Superior temporal gyrus (tissue), 1 donor: Measurements from ENCODE around the gene LRIT1.

Experiments
- DNase-seq: peaks from one replicate; pipeline ENCODE4 v3.0.0-alpha.2; 2016; ENCODE audit errors: extremely low spot score

Gene LRIT1

DNA sequence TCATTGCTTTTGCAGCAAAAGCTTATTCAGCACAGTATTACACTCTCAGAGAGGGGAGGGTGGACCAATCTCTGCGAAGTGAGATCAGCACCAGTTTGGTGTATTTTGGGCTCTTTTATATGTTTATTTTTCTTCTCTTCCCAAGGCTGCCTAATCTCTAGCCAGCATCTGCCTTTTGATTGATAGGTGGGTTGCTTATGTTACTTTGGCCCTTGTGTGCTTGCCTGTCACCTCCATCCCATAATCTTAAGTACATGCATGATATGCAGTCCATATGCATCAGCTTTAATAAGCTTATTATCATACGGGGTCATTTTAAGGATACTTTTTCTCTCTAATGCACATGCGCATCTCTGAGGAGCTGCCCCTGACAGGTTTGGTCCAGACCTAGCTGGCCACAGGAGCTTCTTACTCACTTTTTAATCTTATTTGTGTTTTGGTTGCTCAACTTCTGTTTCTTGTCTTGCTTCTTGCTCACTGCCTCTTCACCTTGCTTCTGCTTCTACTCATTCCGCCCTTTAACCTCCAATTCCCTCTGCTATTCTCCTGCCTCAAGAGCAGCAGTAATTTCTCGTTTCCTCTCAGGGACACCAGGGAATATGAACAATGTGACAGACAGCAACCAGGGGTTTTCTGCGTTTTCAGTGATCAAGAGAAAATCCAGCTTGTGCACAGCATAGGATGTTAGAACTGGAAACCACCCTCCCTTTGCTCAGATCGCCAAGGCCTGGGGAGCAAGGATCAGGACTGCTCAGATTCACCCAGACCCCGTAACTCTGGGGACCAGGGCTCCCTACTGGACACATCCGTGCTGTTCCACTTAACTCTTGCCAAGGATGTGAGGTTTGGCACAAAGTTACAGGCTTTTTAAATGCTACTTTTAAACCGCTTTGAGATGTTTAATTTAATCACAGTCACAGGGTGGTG lies 13.5 kb upstream of the LRIT1 start:
- no peak for DNase-seq

DNA sequence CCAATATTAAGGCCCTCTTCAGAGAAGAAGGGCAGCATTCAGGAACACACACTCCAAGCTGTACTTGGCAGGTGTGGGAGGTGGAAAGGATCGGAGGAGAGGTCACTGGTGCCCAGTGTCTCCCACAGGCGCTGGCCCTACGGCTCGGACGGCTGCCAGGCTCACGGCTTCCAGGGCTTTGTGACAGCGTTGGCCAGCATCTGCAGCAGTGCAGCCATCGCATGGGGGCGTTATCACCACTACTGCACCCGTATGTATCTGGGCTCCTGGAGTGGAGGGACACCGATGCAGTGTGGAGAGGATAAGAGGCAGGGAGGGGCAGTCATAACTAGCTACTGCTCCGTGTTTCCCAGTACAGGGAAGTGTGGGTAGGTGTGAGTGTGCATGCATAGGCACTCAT lies 7.4 kb upstream of the LRIT1 start:
- DNase-seq: no peak

DNA sequence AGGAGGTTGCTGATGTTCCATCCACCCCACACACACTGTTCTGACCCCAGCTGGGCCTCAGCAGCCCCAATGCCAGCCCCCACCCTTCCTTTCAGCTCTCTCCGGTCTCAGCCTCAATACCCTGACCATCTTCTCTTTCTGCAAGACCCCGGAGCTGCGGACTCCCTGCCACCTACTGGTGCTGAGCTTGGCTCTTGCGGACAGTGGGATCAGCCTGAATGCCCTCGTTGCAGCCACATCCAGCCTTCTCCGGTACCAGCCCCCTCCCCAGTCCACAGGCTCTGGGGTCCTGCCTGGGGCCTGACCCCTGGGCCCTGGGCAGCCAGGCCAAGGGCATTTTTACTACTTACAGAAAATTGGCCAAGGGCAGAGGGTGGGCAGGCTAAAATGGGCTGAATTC lies 6.2 kb upstream of the LRIT1 start:
- DNase-seq: no peak

DNA sequence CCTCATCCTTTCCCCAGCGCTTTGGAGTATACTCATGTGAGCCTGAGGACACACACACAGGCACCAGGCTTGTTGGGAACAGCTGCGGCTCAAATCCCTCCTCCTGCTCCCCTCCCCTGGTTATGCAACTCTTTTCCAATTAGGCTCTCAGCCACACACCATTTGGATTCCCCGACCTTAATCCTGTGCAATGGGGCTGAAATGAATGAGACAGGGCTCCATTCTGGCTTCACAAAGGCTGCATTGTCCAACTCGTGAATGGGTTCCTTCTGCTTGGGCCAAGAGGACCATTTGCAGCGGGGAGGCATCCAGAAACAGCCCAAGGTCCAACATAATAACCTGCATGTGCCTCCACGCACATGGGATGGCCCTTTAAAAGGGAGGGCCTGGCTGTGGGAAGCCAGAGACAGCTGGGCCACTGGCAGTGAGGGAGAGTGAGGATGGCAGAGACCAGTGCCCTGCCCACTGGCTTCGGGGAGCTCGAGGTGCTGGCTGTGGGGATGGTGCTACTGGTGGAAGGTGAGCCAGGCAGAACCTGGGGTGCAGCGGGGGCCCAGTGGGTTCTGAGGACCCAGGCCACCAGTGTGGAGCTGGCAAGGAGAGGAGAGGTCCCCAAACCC lies 3.4 kb upstream of the LRIT1 start, which contains the start of gene RGR:
Gene RGR (plus strand): TSS at position 403 of the 620 bp plus-strand sequence. CDS start 38 bp downstream, at position 441.
- DNase-seq: peak; percentile 98

DNA sequence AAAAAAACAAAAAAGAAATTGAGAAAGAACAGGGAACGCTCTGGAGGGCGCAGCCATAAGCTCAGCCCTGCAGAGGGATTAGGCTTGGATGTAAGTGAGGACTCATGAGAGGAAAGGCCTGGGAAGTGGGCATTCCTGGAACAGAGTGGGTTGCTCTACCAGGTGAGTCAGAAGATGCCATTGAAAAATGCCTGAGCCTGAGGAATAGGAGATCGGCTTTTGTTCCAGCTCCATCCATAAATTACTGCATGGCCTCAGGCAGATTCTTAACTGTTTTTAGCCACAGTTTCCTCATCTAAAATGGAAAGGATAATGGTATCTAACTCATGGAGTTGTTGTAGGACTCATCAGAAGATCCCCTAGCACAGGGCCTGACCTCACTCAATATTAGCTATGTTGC lies 2.4 kb upstream of the LRIT1 start:
- no peak for DNase-seq

DNA sequence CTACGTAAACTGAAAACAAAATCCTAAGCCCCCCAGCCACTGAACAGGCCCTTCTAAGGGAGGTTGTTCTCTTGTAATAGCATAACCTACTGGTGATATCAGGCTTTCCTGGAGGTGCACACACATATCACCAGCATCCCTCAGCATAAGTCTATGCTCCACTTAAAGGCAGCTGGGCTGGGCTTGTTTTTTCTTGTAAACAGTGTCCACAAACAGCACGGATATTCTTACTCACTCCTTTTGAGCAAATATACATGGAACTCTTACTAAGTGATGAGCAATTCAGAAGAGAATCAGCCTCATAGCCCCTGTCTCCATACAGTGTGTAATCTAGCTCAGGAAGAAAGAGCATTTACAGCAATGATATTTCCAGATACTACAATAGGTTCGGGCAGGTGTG lies 2.4 kb downstream of the LRIT1 start:
- no peak for DNase-seq

DNA sequence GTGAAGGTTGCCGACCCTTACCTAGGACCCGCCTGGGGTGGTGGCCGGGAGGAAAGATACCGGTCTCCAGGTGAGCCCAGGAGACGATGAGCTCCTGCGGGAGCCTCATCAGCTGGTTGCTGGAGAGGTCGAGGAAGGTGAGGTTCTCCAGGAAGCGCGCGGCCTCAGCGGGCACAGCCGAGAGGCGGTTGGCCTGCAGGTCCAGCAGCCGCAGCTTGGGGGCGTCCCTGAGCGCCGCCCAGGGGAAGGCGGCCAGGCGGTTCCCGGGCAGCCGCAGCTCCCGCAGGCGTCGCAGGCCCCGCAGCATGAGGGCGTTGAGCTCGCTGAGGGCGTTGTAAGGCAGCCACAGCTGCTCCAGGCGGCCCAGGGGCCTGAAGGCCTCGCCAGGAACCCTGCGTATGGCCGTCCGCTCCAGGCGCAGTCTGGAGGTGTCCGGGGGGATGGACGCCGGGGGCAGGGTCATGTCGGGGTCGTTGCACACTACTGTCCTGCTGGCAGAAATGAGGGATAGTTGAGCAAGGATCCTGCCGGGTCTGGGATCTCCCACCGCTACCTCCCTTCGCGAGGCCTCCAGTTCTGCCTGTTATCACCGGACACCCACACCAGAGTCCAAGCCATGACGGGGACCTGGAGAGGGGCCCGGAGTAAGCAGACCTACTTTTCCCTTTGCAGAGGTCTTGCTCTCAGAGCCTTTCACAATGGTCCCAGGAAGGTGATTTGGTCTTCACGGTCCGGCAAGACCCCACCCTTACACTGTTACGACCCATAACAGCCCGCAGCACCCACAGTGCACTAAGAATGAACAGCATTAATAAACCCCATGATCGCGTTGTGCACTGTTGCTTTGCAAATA lies 3.9 kb downstream of the LRIT1 start:
- no peak for DNase-seq

DNA sequence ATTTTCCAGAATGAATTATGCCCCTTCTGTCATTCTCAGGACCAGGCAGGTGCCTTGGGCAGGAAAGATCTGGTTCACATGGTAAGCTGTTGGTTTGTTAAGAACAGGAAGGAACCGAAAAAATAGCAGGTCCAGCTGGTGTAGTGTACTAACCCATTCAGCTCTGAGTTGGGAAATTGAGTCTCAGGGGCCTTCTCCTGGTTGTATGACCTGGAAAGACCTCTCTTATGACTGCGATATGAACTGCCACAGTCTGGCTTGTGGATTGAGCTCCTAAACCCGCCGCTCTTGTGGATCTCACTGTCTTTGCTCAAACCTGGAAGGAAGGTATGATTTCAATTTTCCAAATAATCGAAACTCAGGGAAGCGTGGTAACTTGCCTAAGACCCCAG lies 4.5 kb downstream of the LRIT1 start:
- no peak for DNase-seq

DNA sequence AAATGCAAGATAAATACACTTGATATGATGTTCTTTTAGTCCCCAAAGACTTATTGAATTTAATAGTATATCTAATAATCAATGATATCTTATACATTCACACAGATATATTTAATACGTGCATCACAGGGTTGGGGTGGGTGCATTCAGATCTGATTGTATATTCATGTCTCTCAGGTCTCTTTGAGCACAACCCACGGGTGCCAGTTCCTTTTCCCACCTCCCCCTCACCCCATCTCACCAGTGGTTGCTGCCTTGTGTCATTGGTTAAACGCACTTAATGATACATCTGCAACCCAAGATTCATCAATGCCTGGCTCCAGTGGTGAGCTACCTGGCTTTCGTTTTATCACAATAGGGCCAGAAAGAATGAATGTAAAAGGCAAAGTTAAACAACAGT lies 6.2 kb downstream of the LRIT1 start:
- no peak for DNase-seq

DNA sequence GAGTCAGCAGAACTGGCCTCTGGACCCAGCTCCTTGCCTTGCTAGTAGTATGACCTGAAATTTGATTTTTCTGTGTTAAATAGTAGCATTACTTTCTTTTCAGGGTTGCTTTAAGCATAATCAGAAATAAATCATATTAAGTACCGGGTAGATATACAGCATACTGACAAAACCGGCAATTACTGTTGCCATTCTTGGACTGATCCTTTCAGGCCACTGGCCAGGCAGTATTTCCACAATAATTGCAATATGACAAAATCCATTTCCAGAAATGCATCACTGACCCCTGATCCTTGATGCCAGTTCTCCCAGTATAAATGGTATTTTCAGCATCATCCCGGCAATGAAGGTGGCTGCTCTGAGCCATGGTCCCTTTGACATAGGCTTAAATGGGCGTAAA lies 6.9 kb downstream of the LRIT1 start:
- no peak for DNase-seq

DNA sequence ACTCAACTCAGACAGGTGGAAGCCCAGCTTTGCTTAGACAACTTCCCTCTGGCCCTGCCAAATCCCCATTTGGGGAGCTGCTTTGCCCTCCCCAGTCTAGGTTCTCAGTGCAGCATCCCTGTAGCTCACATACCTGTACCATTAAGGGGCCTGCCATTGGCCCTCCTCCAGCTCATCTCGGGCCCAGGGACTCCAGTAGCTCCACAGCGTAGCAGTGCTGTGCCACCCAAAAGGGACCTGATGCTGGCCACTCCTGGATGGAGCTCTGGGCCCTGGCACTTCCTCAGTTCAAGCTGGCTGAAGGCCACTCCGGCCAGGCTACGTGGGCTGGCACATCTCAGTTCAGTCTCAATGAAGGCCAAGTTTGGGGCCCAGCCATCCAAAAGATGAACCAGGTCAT lies 7.4 kb downstream of the LRIT1 start:
- DNase-seq: no peak

DNA sequence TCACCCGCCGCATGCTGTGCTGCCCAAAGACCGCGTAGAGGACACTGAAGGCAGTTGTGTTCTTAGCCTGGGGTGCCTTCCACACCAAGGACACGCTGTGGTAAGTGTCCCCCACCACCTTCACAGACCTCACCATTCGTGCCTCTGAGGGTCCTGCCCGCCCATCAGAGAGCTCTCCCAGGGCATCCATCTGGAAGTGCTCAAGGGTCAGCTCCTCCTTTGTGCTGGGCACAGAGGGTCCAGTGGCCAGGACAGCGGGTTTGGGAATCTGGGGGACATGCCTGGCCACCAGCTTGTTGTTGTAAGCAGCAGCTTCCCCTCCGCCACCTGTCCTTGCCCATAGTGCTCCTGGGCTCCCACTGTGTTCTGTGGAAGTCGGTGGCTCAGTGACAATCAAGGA lies 9.0 kb downstream of the LRIT1 start:
- no peak for DNase-seq

DNA sequence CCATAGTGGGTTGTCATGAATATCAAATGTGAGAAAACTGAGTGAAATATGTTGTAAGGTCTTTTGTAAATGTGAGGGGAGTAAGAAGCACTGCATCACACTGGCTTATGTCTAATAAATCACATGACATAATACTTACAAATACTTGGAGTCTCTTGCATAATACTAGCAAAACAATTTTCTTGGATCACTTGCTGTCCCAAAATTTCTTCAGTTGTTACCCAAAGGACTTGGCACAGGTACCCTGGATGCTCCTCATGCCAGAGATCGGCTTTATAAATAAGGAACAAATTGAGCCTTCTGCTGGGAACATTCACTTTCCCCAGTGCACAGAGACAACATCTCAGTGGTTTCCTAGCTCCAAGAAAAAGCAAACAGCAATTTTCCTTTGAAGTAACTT lies 11.0 kb downstream of the LRIT1 start:
- DNase-seq: no peak

DNA sequence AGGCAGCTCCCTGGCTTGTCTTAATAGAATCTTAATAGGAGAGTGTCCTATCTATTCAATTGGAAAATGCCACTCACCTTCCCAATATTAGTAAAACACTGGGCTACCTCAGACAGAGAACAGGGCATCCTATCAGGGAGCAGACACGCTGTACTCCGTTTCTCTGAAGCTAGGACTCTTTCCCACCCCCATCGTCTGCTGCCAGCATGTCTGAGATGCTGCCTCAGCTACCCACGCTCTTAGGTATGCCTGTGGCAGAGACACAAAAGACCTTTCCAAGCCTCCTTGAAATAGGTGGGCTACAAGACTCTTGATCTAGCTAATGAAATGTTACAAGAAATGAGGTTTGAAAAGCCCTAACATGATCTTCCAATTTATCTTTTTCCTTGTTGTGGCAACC lies 13.5 kb downstream of the LRIT1 start:
- no peak for DNase-seq

DNA sequence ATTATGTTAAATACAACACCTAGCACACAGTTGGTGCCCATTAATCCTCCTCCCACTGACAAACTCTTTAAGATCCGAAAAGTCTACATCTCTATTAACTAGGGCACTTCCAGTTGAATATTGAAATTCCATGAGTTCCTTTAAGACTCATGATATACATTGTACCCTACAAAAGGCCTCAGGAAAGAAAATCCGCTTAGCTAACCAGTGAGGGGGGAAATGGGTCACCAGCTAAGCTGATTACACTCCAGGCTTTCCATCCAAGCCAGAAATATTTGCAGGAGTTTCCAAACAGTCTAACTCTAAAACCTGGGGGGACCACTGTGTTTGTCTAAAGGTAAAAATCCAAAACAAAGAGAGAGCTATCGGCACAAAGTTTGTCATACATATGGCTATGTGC lies 14.7 kb downstream of the LRIT1 start:
- DNase-seq: no peak

DNA sequence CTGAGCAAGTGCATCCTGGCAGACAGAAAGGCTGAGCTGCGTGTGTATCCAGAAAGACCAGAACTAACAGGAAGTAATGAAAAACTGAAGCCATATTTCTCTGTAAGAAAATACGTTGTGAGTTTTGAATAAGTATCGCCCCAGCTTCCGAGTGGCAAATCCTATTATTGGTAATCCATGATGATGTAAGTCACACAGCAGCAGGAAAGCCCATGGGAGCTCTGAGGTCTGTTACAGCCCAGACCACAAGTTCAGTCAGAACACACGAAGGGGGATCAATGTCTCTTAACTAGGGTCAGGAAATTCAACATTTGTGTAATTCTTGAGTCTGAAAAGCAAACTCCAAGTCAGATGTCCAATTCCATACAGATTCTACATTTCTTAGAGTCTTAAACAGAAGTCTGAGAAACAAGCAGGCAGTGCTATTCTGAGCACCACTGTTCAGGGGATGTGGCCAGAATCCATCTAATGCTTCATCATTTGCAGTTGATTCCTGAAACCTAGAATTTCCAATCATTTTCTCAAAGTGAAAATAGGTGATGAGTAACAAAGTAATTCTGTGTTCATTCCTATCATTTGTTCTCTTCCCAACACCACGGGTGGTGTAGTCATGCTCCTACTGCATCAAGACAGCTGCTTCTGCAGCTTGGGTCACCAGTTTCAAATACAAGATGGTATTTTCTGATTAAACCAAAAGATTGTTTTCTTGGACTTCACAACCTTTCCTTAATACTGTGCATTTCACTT lies 15.7 kb downstream of the LRIT1 start, which contains the start of gene LRIT2:
Gene LRIT2 (minus strand): TSS at position 118 of the 747 bp plus-strand sequence. CDS start 24 bp downstream, at position 94.
- DNase-seq: no peak

DNA sequence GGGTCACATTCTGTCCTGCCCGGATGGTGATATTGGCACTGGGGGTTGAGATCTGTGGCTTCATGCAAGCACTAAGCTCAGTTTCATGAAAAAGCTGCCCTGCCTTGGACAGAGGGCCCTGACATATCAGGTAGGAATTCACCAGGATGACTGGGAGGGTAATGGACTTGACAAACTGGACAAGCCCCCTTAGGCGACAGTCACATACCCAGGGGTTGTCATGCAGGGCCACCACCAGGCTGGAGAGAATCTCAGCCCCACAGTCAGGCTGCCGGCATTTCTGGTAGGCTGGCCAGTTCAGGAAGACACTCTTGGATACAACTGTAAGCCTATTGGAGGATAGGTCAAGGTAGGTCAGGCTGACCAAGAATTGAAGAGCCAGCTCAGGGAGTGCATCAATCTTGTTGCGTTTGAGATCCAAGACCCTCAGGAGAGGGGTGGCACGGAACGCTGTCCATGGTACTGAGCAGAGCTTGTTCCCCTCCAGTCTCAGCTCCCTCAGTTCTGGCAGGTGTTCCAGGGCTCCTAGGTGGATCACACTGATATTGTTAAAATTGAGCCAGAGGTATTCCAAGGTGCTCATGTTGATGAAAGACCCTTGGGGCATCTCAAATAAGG lies 16.8 kb downstream of the LRIT1 start:
- no peak for DNase-seq

DNA sequence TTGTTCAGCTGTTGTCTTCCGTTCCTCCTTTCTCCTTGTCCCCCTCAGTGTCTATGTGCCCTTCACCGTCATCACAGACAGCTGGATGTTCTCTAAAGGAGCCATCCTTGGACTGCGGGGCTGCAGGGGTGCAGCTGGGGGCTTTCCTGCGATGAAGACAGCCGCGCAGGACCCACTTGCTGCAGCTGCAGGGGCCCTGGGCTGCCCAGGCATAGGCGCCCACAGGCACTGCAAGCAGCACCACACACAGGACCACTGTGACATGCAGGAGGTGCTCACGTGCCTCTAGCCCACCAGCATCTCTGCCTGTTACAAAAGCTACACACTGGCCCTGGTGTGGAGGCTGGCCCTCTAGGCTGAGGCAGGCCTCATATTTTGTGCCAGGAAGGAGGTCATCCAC lies 19.4 kb downstream of the LRIT1 start:
- no peak for DNase-seq

DNA sequence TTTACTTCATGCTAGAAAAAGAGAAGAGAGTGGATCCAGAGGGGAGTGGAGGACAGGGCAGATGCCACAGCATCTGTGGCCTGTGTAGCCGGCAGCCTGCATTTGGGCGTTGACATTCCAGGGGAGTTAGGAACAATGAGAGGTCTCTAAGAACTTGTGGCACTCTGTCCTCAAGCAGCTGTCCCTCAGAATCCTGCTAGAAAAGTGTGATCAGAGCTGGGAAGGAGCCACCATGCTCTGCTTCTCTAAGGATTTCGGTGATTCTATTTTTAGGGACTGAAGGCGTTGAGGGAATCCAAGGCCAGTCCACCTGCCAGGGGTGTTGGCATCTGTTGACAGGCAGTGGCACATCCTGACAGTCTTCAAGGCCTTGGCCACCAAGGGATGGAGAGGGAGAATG lies 23.6 kb downstream of the LRIT1 start:
- no peak for DNase-seq

DNA sequence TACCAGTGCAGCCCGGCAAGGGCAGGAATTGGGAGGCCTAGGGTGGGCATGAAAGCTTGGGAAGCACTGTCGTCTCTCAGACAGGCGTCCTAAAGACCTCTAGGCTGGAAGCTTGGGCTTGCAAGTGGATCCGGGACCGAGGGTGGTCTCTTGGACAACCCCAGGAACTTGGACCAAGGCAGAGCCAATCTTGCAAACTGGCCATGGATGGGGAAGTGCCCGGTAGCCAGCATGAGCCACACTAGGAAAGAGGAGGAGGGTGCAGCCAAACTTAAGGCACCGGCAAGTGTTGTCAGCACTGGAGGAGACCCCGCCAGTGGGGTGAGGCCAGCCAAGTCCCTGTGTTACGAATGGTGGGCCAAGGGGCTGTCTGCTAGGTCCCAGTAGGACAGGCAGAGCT lies 24.5 kb downstream of the LRIT1 start:
- DNase-seq: no peak

DNA sequence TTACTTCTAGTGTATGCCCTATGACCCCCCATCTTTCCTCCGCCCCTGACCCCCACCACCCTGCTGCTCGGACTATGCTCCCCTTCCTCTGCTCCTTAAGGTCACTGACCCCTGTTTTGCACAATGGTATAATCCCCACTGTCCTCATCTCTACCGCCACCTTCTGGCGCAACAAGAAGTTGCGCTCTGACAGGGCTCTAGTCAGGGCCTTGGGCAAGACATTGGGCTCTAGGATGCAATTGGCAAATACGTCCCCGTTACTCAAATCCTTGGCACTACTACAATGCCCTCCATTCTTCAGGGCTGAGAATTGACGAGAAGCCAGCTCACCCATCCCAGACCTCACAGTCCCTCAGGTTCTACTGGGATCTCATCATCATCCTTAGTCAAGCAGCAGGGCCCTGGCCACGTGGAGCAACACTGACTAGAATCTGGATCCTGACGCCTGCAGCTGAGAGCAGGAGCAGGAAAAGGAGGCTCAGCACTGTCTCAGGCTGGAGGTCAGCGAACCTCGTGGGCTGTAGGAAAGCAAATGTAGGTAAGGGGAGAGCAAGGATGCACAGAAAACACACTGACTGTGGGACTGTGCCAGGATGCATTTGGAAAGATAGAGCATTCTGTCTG lies 26.6 kb downstream of the LRIT1 start:
- DNase-seq: no peak
